HCT116 (cell line): ENCODE data around the gene MEDAG. TPM values are rescaled to one million over a fixed set of nuclear protein-coding genes. Genes with fewer than 3 reads are reported as not detected.

Experiments used
- ATAC-seq: fragments of 200-7000 bp; cut with Tn5 transposase; 2 replicates; pipeline ENCODE4 v1.9.1; 2020; ENCODE audit warnings: mild to moderate bottlenecking, moderate library complexity
- BruUV-seq: library from RNA; stranded (reverse); fragments of 400-500 nt; replicated peaks from 2 replicates; lab custom pipeline; 2021; lab: Mats Ljungman, UMichigan
- CTCF ChIA-PET: fragments of 300-600 bp; sonication (Branson Sonifier 250); formaldehyde crosslinking; loops from one replicate; lab custom pipeline; 2021; ENCODE audit warnings: antibody characterized with exemption; lab: Charles Lee
- POLR2A ChIA-PET: fragments of 300-600, 350-600 bp; sonication (Branson Sonifier 250); formaldehyde crosslinking; loops from one replicate; lab custom pipeline; 2021; ENCODE audit warnings: antibody characterized with exemption; lab: Charles Lee
- RAD21 ChIA-PET, 2 experiments: fragments of 300-600 bp; sonication (Branson Sonifier 250); formaldehyde crosslinking; loops; one replicate each; lab custom pipeline; 2023; ENCODE audit warnings: low total read pairs in 2 of 2; ENCODE audit not compliant: uncharacterized antibody in 2 of 2, unreplicated experiment in 2 of 2, low non-redundant PET in 1 of 2; lab: Charles Lee
- DNase-seq: peaks from one replicate; pipeline ENCODE4 v3.0.0-alpha.2; 2010; ENCODE audit warnings: low read depth, low spot score
- H2AFZ ChIP-seq: fragments of 200-600 bp; shearing (Covaris generic), sonication (generic); 2 replicates; pipeline ENCODE4 v1.6.1; 2017; ENCODE audit warnings: low read depth, mixed run types, mixed read lengths, antibody characterized with exemption, low read length; ENCODE audit not compliant: poor library complexity, severe bottlenecking
- H3K27ac ChIP-seq: 2 replicates; pipeline ENCODE4 v1.5.1; 2012; ENCODE audit warnings: low read depth, low read length
- H3K27me3 ChIP-seq: fragments of 200-600 bp; sonication (generic); 2 replicates; pipeline ENCODE4 v1.6.1; 2016; ENCODE audit warnings: mixed run types, low read length, mixed read lengths; ENCODE audit not compliant: insufficient read depth
- H3K36me3 ChIP-seq, 2 experiments: fragments of 200-500 bp in 1 of 2; fragments of 200-600 bp in 1 of 2; sonication (Bioruptor generic) in 1 of 2; sonication (generic) in 1 of 2; 2 replicates each; pipeline versions ENCODE4 v1.5.1 to v1.6.1; 2014 to 2016; ENCODE audit warnings: low read length in 2 of 2, inconsistent platforms in 1 of 2, mixed read lengths in 1 of 2, mixed run types in 1 of 2; ENCODE audit not compliant: insufficient read depth in 2 of 2, control insufficient read depth in 1 of 2
- H3K4me1 ChIP-seq, 2 experiments: fragments of 200-600 bp in 1 of 2; sonication (generic) in 1 of 2; 2 replicates each; pipeline versions ENCODE4 v1.5.1 to v1.6.1; 2012 to 2017; ENCODE audit warnings: low read length in 2 of 2, inconsistent platforms in 1 of 2, mild to moderate bottlenecking in 1 of 2, mixed read lengths in 1 of 2, mixed run types in 1 of 2, moderate library complexity in 1 of 2; ENCODE audit not compliant: insufficient read depth in 2 of 2, control insufficient read depth in 1 of 2
- H3K4me2 ChIP-seq: fragments of 200-600 bp; sonication (generic); 2 replicates; pipeline ENCODE4 v1.6.1; 2017; ENCODE audit warnings: mixed run types, low read length, mixed read lengths
- H3K4me3 ChIP-seq, 2 experiments: fragments of 200-600 bp in 1 of 2; sonication (generic) in 1 of 2; replicated peaks in 1 of 2; 2 replicates each; pipeline ENCODE4 v1.5.1; 2011 to 2016; ENCODE audit warnings: low read length in 2 of 2, control low read depth in 1 of 2, low read depth in 1 of 2, mild to moderate bottlenecking in 1 of 2, mixed read lengths in 1 of 2, mixed run types in 1 of 2
- H3K79me2 ChIP-seq: fragments of 200-600 bp; sonication (generic); 2 replicates; pipeline ENCODE4 v1.6.1; 2017; ENCODE audit warnings: mild to moderate bottlenecking, mixed run types, low read length, moderate library complexity, mixed read lengths; ENCODE audit not compliant: insufficient read depth
- H3K9ac ChIP-seq: fragments of 200-600 bp; sonication (generic); 2 replicates; pipeline ENCODE4 v1.6.1; 2016; ENCODE audit warnings: low read length, mixed read lengths
- H3K9me2 ChIP-seq: fragments of 200-600 bp; sonication (generic), shearing (Covaris generic); 2 replicates; pipeline ENCODE4 v1.6.1; 2017; ENCODE audit warnings: mixed run types, mild to moderate bottlenecking, moderate library complexity; ENCODE audit not compliant: insufficient read depth
- H3K9me3 ChIP-seq, 2 experiments: fragments of 200-500 bp in 1 of 2; fragments of 200-600 bp in 1 of 2; sonication (Bioruptor generic) in 1 of 2; sonication (generic) in 1 of 2; 2 replicates each; pipeline ENCODE4 v1.6.1; 2014 to 2017; ENCODE audit warnings: low read length in 2 of 2, mixed read lengths in 2 of 2, inconsistent platforms in 1 of 2, low read depth in 1 of 2, mild to moderate bottlenecking in 1 of 2, mixed run types in 1 of 2, moderate library complexity in 1 of 2; ENCODE audit not compliant: control insufficient read depth in 1 of 2, insufficient read depth in 1 of 2
- H4K20me1 ChIP-seq: fragments of 200-600 bp; sonication (generic), shearing (Covaris generic); 2 replicates; pipeline ENCODE4 v1.6.1; 2017; ENCODE audit warnings: mixed run types, mild to moderate bottlenecking, moderate library complexity; ENCODE audit not compliant: insufficient read depth
- EGR1 ChIP-seq: IDR thresholded peaks from 2 replicates; pipeline ENCODE4 v1.6.1; 2012; ENCODE audit warnings: low read depth
- EZH2phosphoT487 ChIP-seq: fragments of 200-600 bp; IDR thresholded peaks from 2 replicates; pipeline ENCODE4 v1.6.1; 2018; ENCODE audit warnings: antibody characterized with exemption, borderline replicate concordance
- POLR2A ChIP-seq: IDR thresholded peaks from 2 replicates; pipeline ENCODE4 v1.7.0; 2011; ENCODE audit warnings: borderline replicate concordance; ENCODE audit not compliant: insufficient read depth, insufficient read length; ENCODE audit errors: extremely low read depth
- RAD21 ChIP-seq: IDR thresholded peaks from 2 replicates; pipeline ENCODE4 v1.6.1; 2012; ENCODE audit warnings: low read depth, mild to moderate bottlenecking
- SP1 ChIP-seq: IDR thresholded peaks from 2 replicates; pipeline ENCODE4 v1.6.1; 2012; ENCODE audit warnings: low read depth
- SRF ChIP-seq: IDR thresholded peaks from 2 replicates; pipeline ENCODE4 v1.6.1; 2012; ENCODE audit warnings: low read depth
- YY1 ChIP-seq: IDR thresholded peaks from 2 replicates; pipeline ENCODE4 v1.6.1; 2011; ENCODE audit warnings: low read length, low read depth, moderate library complexity, mild to moderate bottlenecking; ENCODE audit not compliant: insufficient replicate concordance; ENCODE audit errors: extremely low read depth
- intact Hi-C: fragments of 100-400 bp; cut with micrococcal nuclease; formaldehyde crosslinking; loops from 2 replicates; pipeline ENCODE4 v1.10.0; 2022
- total RNA-seq: library from RNA; stranded (reverse); gene quantifications from one replicate; pipeline ENCODE4 v1.2.1, GENCODE V29; 2021; ENCODE audit not compliant: unreplicated experiment
- TF ChIP-seq, protein P1 (sequence below): IDR thresholded peaks from 2 replicates; pipeline ENCODE4 v1.6.1; 2012; ENCODE audit warnings: low read depth
- TF ChIP-seq, protein P2 (sequence below): IDR thresholded peaks from 2 replicates; pipeline ENCODE4 v1.6.1; 2012

Gene MEDAG
- total RNA-seq, 1 experiment from 2014 or later = not detected

DNA sequence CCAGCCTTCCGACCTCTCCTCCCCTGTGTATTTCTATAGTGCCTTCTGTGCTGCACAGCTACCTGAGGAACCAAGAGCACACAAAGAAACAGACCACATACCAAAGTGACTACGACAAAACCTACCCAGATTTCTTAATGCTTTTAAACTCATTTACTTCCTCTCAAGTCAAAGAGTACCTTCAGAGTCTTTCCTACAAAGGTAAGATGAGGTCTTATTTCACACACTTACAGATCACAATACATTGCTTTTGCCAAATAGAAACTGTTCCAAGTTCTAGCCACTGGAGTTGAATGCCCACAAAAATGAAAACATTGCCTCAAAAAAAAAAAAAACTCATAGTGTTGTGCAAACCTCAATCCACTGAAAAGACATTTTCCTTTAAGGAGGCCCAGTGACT, 62.8 kb downstream of the MEDAG start:
- Histone ChIP-seq H3K9ac (no peak overlapping the region), H3K9me2 (no peaks in the 10 kb centered on the region), H4K20me1 (no peaks in the 10 kb centered on the region)
- ATAC-seq = no peak
- no peak for TF ChIP-seq EGR1
- TF ChIP-seq, protein P1, sequence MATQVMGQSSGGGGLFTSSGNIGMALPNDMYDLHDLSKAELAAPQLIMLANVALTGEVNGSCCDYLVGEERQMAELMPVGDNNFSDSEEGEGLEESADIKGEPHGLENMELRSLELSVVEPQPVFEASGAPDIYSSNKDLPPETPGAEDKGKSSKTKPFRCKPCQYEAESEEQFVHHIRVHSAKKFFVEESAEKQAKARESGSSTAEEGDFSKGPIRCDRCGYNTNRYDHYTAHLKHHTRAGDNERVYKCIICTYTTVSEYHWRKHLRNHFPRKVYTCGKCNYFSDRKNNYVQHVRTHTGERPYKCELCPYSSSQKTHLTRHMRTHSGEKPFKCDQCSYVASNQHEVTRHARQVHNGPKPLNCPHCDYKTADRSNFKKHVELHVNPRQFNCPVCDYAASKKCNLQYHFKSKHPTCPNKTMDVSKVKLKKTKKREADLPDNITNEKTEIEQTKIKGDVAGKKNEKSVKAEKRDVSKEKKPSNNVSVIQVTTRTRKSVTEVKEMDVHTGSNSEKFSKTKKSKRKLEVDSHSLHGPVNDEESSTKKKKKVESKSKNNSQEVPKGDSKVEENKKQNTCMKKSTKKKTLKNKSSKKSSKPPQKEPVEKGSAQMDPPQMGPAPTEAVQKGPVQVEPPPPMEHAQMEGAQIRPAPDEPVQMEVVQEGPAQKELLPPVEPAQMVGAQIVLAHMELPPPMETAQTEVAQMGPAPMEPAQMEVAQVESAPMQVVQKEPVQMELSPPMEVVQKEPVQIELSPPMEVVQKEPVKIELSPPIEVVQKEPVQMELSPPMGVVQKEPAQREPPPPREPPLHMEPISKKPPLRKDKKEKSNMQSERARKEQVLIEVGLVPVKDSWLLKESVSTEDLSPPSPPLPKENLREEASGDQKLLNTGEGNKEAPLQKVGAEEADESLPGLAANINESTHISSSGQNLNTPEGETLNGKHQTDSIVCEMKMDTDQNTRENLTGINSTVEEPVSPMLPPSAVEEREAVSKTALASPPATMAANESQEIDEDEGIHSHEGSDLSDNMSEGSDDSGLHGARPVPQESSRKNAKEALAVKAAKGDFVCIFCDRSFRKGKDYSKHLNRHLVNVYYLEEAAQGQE = no peak
- TF ChIP-seq SP1 = no peak
- no peak for TF ChIP-seq RAD21
- TF ChIP-seq SRF = no peak
- TF ChIP-seq EZH2phosphoT487 = no peak
- no peak for TF ChIP-seq YY1
- TF ChIP-seq, protein P2, sequence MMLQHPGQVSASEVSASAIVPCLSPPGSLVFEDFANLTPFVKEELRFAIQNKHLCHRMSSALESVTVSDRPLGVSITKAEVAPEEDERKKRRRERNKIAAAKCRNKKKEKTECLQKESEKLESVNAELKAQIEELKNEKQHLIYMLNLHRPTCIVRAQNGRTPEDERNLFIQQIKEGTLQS = no peak
- TF ChIP-seq POLR2A = no peak
- TF ChIP-seq, all 23 proteins: peak for 0
- Histone ChIP-seq H3K4me2 (no peak overlapping the region), H3K27me3 (no peaks in the 10 kb centered on the region), H3K4me3 (no peak overlapping the region), H3K79me2 (no peaks in the 10 kb centered on the region), H3K27ac (no peak overlapping the region), H2AFZ (no peak overlapping the region), H3K36me3 (no peaks in the 10 kb centered on the region), H3K4me1 (peaks cover 4 to 9% of the 10 kb centered on the region in 2 experiments; a peak in 2 of 4 replicates), H3K9me3 (no peaks in the 10 kb centered on the region)
- ChIA-PET CTCF (interaction anchor here (0.9 to 2.7 kb wide), 2 partner anchors 9 to 11 kb away, joined by 3 to 19 read pairs; no protein-coding TSS in a partner anchor), RAD21 (no interaction called here), POLR2A (no interaction called here)
- DNase-seq = no peak
- intact Hi-C loops = no loop called here
- no TSS peak for BruUV-seq
